GM19328 (cell line): ENCODE measurements around the gene E2F3.
"Not testable (repeated sequence)": the region's sequence is repeated elsewhere in the genome, so short reads cannot be mapped to it uniquely, and the experiment has no call there.

ENCODE experiments used
- ATAC-seq: cut with Tn5 transposase; IDR thresholded peaks from one replicate; pipeline ENCODE4 v1.9.1; 2021; ENCODE audit warnings: mild to moderate bottlenecking, moderate library complexity; ENCODE audit not compliant: unreplicated experiment

E2F3 gene

DNA sequence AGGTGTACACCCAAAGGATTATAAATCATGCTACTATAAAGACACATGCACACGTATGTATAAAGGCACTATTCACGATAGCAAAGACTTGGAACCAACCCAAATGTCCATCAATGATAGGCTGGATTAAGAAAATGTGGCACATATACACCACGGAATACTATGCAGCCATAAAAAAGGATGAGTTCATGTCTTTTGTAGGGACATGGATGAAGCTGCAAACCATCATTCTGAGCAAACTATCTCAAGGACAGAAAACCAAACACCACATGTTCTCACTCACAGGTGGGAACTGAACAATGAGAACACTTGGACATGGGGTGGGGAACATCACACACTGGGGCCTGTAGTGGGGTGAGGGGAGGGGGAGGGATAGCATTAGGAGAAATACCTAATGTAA is 123.5 kb downstream of the E2F3 start:
- not testable (repeated sequence) for ATAC-seq

DNA sequence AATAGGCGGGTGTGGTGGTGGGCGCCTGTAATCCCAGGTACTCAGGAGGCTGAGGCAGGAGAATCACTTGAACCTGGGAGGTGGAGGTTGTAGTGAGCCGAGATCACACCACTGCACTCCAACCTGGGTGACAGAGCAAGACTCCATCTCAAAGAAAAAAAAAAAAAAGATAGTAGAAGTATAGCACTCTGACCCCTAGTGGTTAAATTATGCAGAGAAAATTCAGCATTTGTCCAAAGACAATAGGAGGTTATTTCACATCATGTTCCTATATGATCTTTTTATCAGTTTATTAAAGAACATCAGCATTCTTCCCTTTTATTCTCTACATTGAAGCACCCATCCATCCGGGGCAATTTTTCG is 127.4 kb downstream of the E2F3 start:
- not testable (repeated sequence) for ATAC-seq

DNA sequence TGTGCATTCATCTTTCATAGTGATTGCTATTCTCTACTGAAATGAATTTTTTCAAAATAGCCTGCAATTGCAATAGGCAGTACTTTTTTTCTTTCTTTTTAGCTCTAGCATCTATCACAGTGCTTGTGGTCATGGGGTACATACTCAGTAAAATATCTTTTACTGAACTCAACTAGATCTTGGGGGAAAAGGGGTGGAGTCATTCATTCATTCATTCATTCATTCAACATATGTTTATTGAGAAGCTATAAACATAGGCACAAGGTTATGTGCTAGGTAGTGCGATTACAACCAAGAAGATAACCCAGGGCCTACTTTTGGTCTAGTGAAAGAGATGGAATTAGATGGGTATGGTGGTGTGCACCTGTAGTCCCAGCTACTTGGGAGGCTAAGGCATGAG is 131.2 kb downstream of the E2F3 start:
- no peak for ATAC-seq

DNA sequence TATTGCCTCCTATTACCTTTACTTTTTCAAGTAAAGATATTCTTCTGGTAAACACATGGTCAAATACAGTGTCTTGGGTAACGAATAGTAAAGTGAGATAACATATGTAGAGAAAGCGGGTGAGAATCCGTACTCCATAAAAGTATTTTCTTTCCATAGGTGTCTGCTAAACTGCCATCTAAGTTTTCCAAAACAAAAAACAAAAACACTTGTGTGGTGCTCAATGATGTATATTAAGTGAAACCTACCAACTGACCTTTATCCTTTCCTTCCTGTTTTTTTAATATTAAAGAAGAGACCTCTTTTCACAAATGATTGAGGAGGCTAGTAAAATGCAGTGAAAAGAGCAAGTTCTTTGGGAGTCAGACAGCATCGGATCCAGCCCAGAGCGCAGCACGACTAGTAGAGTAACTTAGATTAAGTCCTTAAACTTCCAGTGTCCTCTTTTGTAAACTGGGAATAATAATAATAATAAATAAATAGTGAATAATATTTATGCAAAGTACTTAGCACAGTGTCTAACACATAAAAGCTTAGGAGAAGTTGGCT is 132.1 kb downstream of the E2F3 start:
- no peak for ATAC-seq

DNA sequence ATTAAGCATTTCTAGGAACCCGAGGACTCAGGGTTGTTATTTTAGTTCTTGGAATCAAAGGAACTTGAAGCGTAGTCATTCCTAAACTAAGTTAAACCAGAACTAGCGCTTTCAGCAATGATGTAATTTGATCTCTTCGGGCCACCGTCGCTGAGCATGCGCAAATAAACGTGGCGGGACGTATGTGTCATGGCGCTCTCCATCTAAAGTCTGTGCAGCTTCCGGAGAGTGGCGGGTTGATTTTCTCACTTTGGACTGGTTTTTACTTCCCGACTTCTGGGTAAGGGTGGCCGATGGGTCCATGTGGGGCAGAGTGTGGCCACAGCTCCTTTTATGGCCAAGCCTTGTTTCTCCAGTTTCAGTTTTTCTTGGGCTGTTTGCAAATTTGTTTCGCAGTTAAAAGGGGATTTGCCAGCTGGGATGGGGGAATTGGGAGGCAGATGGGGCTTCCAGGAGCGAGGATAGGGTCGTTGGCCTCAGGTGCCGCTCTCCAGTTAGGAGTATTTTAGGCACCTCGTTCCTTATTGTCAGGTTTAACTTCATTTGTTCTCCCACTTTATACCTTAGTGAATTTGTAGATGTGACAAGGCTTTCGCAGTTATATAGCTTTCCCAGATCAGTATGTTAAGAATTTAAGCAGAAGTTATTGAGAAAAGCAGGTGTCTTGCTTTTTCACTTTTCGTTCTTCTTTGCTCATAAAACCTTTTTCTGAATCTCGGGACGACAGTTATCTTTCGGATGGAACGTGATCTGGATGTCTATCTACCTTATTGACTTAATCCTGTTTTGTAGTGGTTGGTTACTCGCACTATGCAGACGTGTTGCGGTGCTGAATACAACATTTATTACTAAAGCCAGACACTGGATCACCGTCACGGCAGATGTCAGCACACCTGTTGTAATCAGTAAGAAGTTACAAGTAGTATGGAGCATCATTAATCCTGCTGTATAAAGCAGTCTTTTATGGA is 132.9 kb downstream of the E2F3 start, which contains the start of gene CDKAL1:
Gene CDKAL1, plus strand, starts transcription at position 163 of the 968 bp plus-strand sequence. CDS start 11,894 bp downstream, outside the sequence.
- ATAC-seq, result peak; percentile 66

DNA sequence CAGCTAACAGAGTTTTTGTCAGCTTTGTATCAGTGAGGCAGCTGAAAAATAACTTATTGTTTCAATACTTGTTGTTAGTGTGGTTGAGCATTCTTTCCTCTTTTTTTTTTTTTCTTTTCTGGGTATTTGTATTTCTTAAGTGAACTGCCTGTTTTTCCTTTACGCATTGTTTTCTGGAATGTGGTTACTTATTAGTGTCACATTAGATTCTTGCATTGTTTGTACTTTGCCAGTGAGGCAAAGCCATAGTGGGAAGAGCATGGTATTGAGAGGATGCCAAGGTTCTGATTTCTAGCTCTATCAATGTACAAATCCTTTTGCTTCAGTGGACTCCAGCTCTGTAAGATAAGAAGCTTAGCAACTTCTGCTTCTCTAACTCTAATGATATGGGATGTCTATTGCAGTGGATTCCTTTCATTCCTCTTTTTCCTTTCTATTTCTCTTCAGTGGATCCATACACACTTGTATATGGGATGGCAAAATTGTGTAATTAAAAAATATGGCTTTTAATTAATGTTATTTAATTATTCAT is 136.5 kb downstream of the E2F3 start:
- ATAC-seq, result no peak

DNA sequence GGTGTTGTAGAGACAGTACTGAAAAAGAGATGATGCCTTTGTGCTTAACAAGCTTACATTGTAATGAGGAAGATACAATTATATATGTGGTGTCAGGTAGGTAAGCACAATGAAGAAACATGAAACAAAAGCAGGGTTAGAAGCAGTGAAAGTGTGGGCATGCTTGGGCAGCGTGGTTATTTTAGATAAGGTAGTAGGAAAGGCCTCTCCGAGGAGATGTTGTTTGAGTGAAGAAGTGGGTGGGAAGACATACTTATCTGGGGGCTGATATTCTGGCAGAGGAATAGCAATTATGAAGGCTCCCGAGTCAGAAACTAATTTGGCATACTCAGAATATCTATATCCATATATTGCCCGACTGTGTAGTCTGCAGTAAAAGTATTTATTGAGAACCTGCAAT is 137.2 kb downstream of the E2F3 start:
- no peak for ATAC-seq

DNA sequence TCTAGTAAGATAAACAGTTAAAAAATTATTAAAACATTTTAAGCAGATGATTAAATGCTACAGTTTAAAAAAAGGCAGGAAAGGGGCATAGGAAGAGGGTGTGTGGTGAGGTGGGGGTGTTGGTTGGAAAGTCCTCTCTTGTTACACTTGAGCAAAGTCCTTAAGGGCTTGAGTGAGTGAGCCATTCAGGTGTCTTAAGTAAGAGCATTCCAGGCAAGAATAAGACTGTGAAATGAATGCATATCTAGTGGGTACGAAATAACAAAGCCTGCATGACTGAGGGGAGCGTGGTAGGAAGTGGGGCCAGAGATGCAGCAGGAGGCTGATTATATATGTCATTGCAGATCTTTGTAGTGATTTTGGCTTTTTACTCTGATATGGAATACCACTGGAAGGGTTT is 137.7 kb downstream of the E2F3 start:
- no peak for ATAC-seq

DNA sequence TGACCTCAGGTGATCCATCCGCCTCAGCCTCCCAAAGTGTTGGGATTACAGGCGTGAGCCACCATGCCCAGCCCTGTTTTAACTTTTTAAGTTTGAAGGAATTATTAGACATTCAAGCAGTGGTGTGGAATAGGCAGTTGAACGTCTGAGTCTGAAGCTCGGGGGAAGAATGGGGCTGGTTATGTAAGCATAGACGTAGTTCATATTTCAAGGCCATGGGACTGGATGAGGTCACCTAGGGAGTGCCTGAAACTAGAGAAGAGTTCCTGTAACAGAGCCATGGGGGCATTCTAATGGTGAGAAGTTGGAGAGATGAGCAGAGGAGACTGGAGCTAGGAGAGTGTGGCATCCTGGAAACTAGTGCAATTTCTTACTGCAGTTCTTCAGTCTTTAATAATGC is 139.0 kb downstream of the E2F3 start:
- no peak for ATAC-seq

DNA sequence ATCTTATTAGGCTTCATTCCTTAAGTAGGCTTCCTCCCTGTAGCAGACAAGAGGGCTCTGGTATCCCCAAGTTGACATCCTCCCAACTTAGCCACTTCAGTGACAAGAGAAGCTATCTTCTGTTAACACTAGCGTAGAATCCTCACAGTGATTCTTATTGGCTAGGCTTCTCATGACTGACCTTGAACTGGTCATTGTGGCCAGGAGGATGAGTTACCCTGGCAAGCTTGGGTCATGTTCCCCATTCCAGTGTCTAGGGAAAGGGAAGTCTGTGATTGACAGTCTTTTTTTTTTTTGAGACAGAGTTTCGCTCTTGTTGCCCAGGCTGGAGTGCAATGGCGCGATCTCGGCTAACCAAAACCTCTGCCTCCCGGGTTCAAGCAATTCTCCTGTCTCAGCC is 139.7 kb downstream of the E2F3 start:
- no peak for ATAC-seq

DNA sequence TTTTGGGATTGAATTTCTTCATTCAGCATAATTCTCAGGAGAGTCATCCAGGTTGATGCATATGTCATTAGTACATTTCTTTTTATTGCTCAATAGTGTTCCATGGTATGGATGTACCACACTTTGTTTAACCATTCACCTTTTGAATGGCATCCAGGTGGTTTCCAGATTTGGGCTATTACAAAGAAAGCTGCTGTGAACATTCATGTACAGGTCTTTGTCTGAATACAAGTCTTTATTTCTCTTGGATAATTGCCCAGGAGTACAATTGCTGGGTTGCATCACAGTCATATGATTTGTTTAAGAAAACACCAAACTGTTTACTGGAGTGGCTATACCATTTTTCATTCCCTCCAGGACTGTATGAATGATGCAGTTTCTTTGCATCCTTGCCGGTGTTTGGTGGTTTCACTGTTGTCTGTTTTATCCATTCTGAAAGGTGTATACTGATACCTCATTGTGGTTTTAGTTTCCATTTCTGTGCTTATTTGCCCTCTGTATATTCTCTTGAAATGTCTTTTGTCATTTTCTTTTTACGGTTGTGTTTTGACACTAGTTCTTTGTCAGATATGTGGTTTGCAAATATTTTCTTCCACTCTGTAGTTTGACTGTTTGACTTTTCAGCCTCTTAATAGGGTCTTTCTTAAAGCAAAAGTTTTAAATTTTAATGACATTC is 141.4 kb downstream of the E2F3 start:
- peak; percentile 99 for ATAC-seq
